OCI-LY7 (cell line): Measurements from ENCODE around the gene GRID1. TPM values are rescaled to one million over a fixed set of nuclear protein-coding genes. Genes with fewer than 3 reads are reported as not detected.

Source experiments
- BruUV-seq: library from RNA; stranded (reverse); fragments of 400-500 nt; replicated peaks from 2 replicates; lab custom pipeline; 2021; lab: Mats Ljungman, UMichigan
- CTCF ChIA-PET: fragments of 300-600 bp; sonication (Branson Sonifier 250); formaldehyde crosslinking; loops from one replicate; lab custom pipeline; 2022; ENCODE audit warnings: antibody characterized with exemption; ENCODE audit not compliant: unreplicated experiment; lab: Charles Lee
- POLR2A ChIA-PET: fragments of 300-600 bp; sonication (Branson Sonifier 250); formaldehyde crosslinking; loops from one replicate; lab custom pipeline; 2022; ENCODE audit warnings: antibody characterized with exemption; lab: Charles Lee
- DNase-seq: peaks from one replicate; pipeline ENCODE4 v3.0.0-alpha.2; 2015; ENCODE audit warnings: low spot score
- H2AFZ ChIP-seq: fragments of 200-600 bp; sonication (generic), shearing (Covaris generic); 2 replicates; pipeline ENCODE4 v1.6.1; 2014; ENCODE audit warnings: mild to moderate bottlenecking, antibody characterized with exemption, low read length, moderate library complexity
- H3K27ac ChIP-seq: fragments of 200-600 bp; sonication (generic); 2 replicates; pipeline ENCODE4 v1.5.1; 2014; ENCODE audit warnings: mixed run types, low read depth, mild to moderate bottlenecking, moderate library complexity, low read length, inconsistent platforms; ENCODE audit not compliant: poor library complexity, severe bottlenecking
- H3K36me3 ChIP-seq: fragments of 200-600 bp; sonication (generic); 2 replicates; pipeline ENCODE4 v1.6.1; 2014; ENCODE audit warnings: mild to moderate bottlenecking, antibody characterized with exemption, low read length, moderate library complexity, mixed read lengths; ENCODE audit not compliant: insufficient read depth
- H3K4me1 ChIP-seq: fragments of 200-600 bp; sonication (generic); 2 replicates; pipeline ENCODE4 v1.5.1; 2014; ENCODE audit warnings: mild to moderate bottlenecking, low read length; ENCODE audit not compliant: insufficient read depth, poor library complexity, severe bottlenecking
- H3K4me2 ChIP-seq: fragments of 200-600 bp; sonication (generic); 2 replicates; pipeline ENCODE4 v1.6.1; 2014; ENCODE audit warnings: mild to moderate bottlenecking, low read length
- H3K4me3 ChIP-seq: fragments of 200-600 bp; sonication (generic); 2 replicates; pipeline ENCODE4 v1.5.1; 2014; ENCODE audit warnings: mild to moderate bottlenecking, low read depth, low read length; ENCODE audit not compliant: poor library complexity, severe bottlenecking
- H3K79me2 ChIP-seq: fragments of 200-600 bp; sonication (generic); 2 replicates; pipeline ENCODE4 v1.6.1; 2016; ENCODE audit warnings: low read depth, mild to moderate bottlenecking, low read length, moderate library complexity, mixed read lengths; ENCODE audit not compliant: insufficient read depth
- H3K9me2 ChIP-seq: fragments of 200-600 bp; sonication (generic); 2 replicates; pipeline ENCODE4 v1.6.1; 2016; ENCODE audit warnings: mild to moderate bottlenecking, low read length, mixed read lengths; ENCODE audit not compliant: insufficient read depth
- H3K9me3 ChIP-seq: fragments of 200-600 bp; sonication (generic); 2 replicates; pipeline ENCODE4 v1.6.1; 2014; ENCODE audit warnings: mild to moderate bottlenecking, mixed run types, low read length, mixed read lengths
- H4K20me1 ChIP-seq: fragments of 200-600 bp; sonication (generic); 2 replicates; pipeline ENCODE4 v1.6.1; 2014; ENCODE audit warnings: mild to moderate bottlenecking, antibody characterized with exemption, low read length, moderate library complexity, mixed read lengths; ENCODE audit not compliant: insufficient read depth
- CTCF ChIP-seq: fragments of 200-600 bp; sonication (generic); conservative IDR thresholded peaks from 2 replicates; pipeline ENCODE4 v1.5.1; 2014; ENCODE audit warnings: mild to moderate bottlenecking, antibody characterized with exemption, low read length, moderate library complexity, mixed read lengths
- EZH2phosphoT487 ChIP-seq: fragments of 200-600 bp; sonication (generic); IDR thresholded peaks from 2 replicates; pipeline ENCODE4 v1.6.1; 2018; ENCODE audit warnings: low read depth, borderline replicate concordance, mild to moderate bottlenecking, mixed run types, antibody characterized with exemption, low read length, moderate library complexity, mixed read lengths
- intact Hi-C: fragments of 100-400 bp; cut with micrococcal nuclease; formaldehyde crosslinking; loops from one replicate; pipeline ENCODE4 v1.10.0; 2022; ENCODE audit not compliant: unreplicated experiment
- total RNA-seq, 2 experiments: library from RNA; depleted of rRNA in 1 of 2; stranded (reverse); fragments of >200 nt in 1 of 2; shearing (Covaris generic) in 1 of 2; gene quantifications; 2 replicates each; pipeline ENCODE4 v1.2.3, GENCODE V29; 2014 to 2022

Gene GRID1
- total RNA-seq, 2 experiments from 2014 or later = 1.6 to 3.7 TPM

GRCh38 chr10:85925201-85925750 lies 441.3 kb downstream of the GRID1 start:
- no TSS peak for BruUV-seq
- Histone ChIP-seq H3K4me1 (no peaks in the 10 kb centered on the region), H3K36me3 (no peaks in the 10 kb centered on the region), H3K9me3 (no peaks in the 10 kb centered on the region), H3K27ac (no peak overlapping the region), H3K4me3 (no peak overlapping the region), H4K20me1 (no peaks in the 10 kb centered on the region), H3K79me2 (no peaks in the 10 kb centered on the region), H3K4me2 (no peak overlapping the region), H3K9me2 (no peaks in the 10 kb centered on the region), H2AFZ (no peak overlapping the region)
- intact Hi-C loops = no loop called here
- POLR2A ChIA-PET = no interaction called here
- TF ChIP-seq CTCF (no peak), EZH2phosphoT487 (no peak)
- no peak for DNase-seq
- CTCF ChIA-PET = no interaction called here

GRCh38 chr10:85924382-85925102 lies 442.1 kb downstream of the GRID1 start:
- intact Hi-C loops = no loop called here
- H3K4me3 ChIP-seq = no peak overlapping the region
- BruUV-seq = no TSS peak
- no peaks in the 10 kb centered on the region for H3K9me3 ChIP-seq
- no peak overlapping the region for H2AFZ ChIP-seq
- H3K27ac ChIP-seq = no peak overlapping the region
- ChIA-PET CTCF (no interaction called here), POLR2A (no interaction called here)
- H3K4me1 ChIP-seq = no peaks in the 10 kb centered on the region
- H3K4me2 ChIP-seq = no peak overlapping the region
- DNase-seq = no peak
- TF ChIP-seq CTCF = no peak
- no peak for TF ChIP-seq EZH2phosphoT487
- H3K9me2 ChIP-seq = no peaks in the 10 kb centered on the region
- no peaks in the 10 kb centered on the region for H3K79me2 ChIP-seq
- no peaks in the 10 kb centered on the region for H3K36me3 ChIP-seq
- H4K20me1 ChIP-seq = no peaks in the 10 kb centered on the region
